Occipital lobe (tissue), 2 donors: ENCODE data around the gene LRG1. TPM values are rescaled to one million over a fixed set of nuclear protein-coding genes. Genes with fewer than 3 reads are reported as not detected.

ENCODE experiments used
- DNase-seq: peaks from one replicate; lab custom pipeline; 2025; lab: John Stamatoyannopoulos, UW
- total RNA-seq: library from RNA; depleted of rRNA; stranded (reverse); fragments of >200 nt; gene quantifications from one replicate; pipeline ENCODE4 v1.2.3, GENCODE V29; 2014

Gene LRG1
- total RNA-seq, 1 donor from 2014 or later, result not detected

- no peak for DNase-seq
These were observed 29.2 kb downstream of the LRG1 start for GRCh38 chr19:4510435-4511255.

- no peak for DNase-seq
These were observed 31.1 kb downstream of the LRG1 start for GRCh38 chr19:4508698-4509097.

- no peak for DNase-seq
These were observed 32.0 kb downstream of the LRG1 start for GRCh38 chr19:4507804-4508203.

GRCh38 chr19:4507150-4507452 lies 32.7 kb downstream of the LRG1 start:
- no peak for DNase-seq

GRCh38 chr19:4506449-4507149 lies 33.2 kb downstream of the LRG1 start:
- no peak for DNase-seq

- no peak for DNase-seq
These were observed 34.0 kb downstream of the LRG1 start for GRCh38 chr19:4505570-4506448.

- DNase-seq, result no peak
These were observed 34.8 kb downstream of the LRG1 start for GRCh38 chr19:4504891-4505569.

- no peak for DNase-seq
These were observed 35.5 kb downstream of the LRG1 start for GRCh38 chr19:4504297-4504701.

GRCh38 chr19:4503825-4504170 lies 36.0 kb downstream of the LRG1 start:
- DNase-seq, result no peak

GRCh38 chr19:4503132-4503824 lies 36.6 kb downstream of the LRG1 start:
- DNase-seq, result no peak

GRCh38 chr19:4502282-4503131 lies 37.3 kb downstream of the LRG1 start:
- no peak for DNase-seq

GRCh38 chr19:4501691-4502090 lies 38.1 kb downstream of the LRG1 start:
- no peak for DNase-seq

- no peak for DNase-seq
These were observed 38.8 kb downstream of the LRG1 start for GRCh38 chr19:4500841-4501591.

- DNase-seq, result no peak
These were observed 40.0 kb downstream of the LRG1 start for GRCh38 chr19:4499855-4500254.

- DNase-seq, result no peak
These were observed 40.5 kb downstream of the LRG1 start for GRCh38 chr19:4499318-4499717.

GRCh38 chr19:4498694-4499093 lies 41.1 kb downstream of the LRG1 start:
- DNase-seq, result no peak

GRCh38 chr19:4497770-4498389 lies 42.0 kb downstream of the LRG1 start:
- no peak for DNase-seq

- DNase-seq, result no peak
These were observed 43.5 kb downstream of the LRG1 start for GRCh38 chr19:4496304-4496703.

- no peak for DNase-seq
These were observed 44.4 kb downstream of the LRG1 start for GRCh38 chr19:4495471-4495870.
